GM21528 (cell line): ENCODE results near the gene BEX2.
"Not testable (repeated sequence)": the region's sequence is repeated elsewhere in the genome, so short reads cannot be mapped to it uniquely, and the experiment has no call there.

Experiments used
- ATAC-seq: cut with Tn5 transposase; IDR thresholded peaks from one replicate; pipeline ENCODE4 v1.9.1; 2021; ENCODE audit warnings: mild to moderate bottlenecking, moderate library complexity; ENCODE audit not compliant: unreplicated experiment, low FRiP score

Gene BEX2

DNA sequence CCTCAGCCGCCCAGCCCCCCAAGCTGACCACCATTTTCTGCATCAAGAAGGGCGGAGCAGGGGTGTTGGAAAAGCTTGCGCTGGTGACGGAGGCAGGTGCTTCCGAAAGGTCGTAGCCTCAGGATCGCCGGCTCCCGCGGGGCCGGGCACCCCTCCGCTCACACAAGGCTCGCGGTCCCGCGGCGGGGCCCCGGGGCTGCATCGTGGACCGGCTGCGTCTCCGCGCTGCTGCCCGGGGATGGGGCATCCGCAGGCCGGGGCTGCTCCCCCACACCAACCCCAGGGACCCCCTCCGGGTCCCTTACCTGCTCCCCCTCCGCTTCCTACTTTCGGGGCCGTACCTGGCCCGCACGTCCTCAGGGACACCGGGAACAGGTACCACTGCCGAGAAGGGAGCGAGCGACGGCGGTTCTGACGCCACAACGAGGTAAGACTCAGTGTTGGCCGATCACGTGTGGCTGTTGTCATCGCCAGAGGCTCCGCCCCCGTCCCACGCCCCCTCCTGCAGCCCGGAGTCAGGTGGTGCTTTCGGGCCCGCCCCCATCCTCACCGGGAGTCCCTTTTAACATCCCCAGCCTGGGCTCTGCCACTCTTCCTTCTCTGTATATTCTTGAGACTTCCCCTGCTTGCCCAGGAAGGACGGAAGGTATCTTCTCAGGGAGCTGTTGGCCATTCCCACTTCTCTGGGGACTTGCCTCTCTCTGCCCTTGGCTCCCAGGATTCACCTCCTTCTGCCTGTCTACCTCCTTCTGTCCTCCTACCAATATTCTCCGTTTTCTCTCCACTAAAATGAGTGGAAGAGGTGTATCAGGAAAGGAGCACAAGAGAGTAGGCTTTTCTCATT is at the start of gene BEX2:
Gene BEX2 (minus strand): TSS at position 436 of the 844 bp plus-strand sequence. CDS start 1,014 bp downstream, outside the sequence.
- ATAC-seq = peak; percentile 94

DNA sequence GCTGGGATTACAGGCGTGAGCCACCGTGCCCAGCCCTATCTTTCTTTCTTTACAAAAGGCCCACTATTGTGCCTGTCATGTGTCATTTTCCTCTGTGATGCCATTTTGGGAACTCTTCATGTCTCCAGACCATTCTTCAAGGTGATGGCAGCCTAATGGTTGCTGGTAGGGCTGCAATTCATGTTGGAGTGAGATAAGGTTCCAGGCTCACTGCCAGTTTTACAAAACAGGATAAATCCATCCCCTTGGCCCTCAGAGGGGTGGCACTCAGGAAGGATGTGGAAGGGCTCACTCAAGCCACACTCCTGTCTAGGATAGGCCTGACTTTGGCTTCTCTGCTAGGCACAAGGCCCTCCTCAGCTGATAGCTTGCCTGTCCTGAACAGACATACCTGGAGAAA is 49.3 kb upstream of the BEX2 start:
- no peak for ATAC-seq

DNA sequence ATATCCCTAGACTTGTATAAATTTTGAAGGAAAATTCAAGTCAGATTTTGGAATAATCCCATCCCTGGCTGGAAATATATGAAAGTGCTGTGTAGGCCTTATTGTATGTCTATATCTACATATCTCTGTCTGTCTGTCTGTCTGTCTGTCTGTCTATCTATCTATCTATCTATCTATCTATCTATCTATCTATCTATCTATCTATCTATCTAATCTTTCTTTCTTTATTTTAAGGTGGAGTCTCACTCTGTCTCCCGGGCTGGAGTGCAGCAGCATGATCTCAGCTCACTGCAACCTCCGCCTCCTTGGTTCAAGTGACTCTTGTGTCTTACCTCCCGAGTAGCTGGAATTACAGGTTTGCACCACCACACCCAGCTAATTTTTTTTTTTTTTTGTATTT is 48.8 kb upstream of the BEX2 start:
- ATAC-seq = not testable (repeated sequence)

DNA sequence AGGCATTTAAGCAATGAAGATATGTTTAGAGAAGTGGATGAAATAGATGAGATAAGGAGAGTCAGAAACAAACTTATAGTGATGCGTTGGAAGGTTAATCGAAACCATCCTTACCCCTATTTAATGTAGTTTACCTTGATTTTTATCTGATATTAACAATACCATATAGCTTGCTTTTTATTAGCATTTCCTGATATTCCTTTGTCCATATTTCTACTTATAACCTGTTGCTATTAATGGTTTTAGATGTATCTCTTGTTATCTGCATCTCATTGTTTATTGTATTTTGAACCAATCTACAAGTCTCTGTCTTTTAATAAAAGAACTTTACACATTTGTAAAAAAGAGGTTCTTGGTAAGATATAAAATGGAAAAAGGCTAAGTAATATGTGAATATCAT is 47.1 kb upstream of the BEX2 start:
- ATAC-seq = no peak

DNA sequence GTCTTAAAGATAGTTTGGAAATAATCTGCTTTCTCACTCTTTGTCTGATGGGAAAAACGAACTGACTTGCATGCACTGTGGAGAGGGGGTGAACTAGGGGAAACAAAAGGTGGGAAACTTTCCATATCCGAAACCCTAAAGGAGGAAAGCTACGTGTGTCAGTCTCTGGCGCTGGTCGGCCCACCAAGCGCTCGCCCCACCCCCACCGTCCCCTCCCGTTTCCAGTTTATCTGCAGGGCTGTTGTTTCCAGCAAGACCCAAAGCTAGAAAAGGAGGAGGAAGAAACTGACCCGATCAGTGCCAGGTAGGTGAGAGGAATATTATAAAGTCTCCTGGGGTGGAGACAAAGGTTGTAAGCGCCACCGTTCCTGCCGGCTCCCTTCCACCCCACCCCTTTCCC is 46.1 kb upstream of the BEX2 start:
- no peak for ATAC-seq

DNA sequence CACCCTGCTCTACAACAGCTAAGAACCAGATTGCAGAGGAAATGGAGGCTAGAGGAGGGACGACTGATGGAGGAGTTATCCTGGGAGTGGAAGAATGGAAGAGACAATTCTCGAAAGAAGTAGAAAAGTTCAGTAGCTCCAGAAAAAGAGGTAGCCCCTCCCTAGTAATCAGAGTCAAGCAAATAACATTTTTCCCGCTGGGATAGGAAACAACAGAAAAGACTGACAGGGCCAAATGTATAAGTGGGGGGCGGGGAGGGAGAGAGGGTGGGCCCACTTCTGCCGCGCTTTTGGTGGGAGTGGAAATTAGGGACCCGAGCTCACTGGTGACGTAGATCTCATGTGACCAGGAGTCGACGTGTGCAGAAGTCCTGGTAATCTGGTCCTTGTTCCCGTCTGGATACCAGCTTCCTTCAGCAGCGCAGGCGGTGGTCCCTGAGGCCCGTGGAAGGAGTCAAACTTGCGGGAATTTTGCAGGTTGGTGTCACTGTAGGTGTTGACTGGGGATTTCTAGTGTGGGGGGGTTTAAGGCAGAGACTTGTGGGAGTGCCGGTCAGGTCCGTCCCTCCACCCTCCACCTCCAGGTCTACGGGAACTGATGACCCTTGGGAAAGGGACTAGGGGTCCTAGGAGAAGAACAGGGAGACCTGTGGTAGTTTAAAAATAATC is 45.5 kb upstream of the BEX2 start, which contains the start of gene TCEAL9:
Gene TCEAL9 (plus strand): TSS at position 377 of the 669 bp plus-strand sequence. CDS start 1,179 bp downstream, outside the sequence.
- no peak for ATAC-seq

DNA sequence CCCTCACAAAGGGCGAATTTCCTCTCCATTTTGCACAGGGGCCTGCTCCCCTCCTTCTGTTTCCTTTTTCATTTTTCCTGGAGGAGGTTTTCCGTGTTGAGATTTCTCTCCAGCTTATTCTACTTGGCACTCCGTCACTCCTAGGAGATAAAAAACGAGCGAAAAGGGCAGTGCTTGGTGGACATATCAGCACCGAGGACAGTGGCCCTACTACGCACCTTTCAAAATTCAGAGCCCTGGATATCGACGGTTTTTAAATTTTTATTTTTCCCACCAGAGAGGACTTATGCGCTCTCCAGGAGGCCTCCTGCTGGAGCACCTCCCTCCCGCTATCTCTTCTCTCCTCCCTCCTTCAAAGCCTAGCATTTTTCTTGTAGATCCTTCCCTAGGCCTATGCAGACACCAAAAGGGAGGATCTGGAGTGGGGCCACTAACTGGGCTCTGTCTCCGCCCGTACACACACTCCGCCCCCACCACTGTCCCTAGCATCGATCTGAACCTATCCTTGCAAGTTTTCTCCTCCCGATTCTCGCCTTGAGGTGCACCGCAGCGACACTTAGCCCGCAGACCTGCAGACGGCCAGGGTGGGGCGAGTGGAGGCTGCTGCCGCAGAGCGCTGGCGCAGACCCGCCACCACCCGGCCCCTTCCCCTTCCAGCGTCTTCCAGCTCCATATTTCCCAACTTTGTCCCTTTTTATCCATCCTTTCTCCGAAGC is 37.0 kb upstream of the BEX2 start:
- no peak for ATAC-seq

DNA sequence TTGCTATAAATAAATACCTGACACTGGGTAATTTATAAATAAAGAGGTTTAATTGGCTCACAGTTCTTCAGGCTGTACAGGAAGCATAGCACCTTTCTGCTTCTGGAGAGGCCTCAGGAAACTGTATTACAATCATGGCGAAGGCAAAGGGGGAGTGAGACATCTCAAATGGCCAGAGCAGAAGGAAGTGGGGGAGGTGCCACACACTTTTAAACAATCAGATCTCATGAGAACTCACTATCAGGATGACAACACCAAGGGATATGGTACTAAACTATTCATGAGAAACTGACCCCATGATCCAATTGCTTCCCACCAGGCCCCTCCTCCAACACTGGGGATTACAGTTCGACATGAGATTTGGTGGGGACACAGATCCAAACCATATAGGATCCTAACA is 33.8 kb upstream of the BEX2 start:
- no peak for ATAC-seq

DNA sequence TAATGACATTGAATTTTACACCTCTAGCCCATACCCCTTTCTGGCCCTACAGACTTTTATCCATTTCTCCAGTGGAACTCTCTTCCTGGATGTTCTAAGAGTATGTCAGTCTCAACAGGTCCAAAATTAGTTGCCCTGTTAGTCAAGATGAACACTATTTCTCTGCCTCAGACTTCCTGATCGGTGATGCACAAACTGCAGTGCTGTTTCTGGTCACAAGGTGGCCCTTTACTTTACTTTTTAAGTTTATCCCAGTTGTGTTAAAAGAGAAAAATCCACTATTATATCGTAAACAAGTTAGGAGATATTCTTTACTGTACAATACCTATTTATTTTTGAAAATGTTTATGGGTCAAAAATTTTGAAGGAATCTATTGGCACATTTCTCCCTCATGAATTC is 32.3 kb upstream of the BEX2 start:
- ATAC-seq = no peak

DNA sequence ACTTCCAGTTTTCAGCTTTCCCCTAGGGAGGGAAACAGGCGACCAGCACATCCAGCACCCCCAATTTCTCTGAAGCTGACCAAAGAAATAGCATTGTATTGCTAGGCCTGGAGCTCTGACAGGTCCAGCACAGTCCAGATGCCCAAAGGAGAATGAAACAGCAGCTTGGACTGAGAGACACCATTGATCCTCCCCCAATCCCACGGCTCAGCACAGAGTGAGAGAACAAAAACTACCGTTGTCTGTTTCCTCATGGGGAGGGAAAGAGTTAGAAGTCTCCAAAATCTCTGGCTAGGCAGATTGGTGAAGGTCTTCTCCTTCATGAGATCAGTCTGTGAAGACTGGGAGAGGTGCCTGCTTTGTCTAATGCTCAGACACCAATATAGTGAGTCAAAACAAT is 27.9 kb upstream of the BEX2 start:
- ATAC-seq = no peak

DNA sequence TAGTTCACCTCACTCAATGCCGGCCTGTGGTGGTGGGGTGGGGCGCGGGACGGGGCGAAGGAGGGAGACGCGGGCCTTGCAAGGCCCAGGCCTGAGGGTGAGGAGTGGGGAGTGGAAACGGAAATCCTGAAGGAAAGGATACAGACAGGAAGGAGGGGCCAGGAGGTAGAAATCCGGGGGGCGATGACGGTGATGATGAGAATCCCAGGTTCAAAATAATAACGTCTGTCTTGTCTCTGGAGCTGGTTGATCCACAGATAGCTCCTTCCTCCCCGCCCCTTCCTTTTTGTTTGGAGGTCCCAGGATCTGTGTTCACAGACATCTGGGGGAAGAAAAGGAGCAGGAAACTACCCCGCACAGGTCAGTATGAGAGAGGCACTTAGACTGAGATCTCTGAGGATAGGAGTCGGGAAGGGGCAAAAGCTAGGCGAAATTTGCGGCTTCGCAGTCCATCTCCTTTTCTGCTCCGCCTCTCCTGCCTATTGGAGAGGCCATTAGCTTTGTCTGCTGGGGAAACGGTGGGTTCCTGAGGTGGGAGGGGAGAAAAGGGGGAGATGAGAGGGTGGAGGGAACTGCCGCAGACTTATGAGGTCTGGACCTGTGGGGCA is 20.0 kb upstream of the BEX2 start:
- ATAC-seq = no peak

DNA sequence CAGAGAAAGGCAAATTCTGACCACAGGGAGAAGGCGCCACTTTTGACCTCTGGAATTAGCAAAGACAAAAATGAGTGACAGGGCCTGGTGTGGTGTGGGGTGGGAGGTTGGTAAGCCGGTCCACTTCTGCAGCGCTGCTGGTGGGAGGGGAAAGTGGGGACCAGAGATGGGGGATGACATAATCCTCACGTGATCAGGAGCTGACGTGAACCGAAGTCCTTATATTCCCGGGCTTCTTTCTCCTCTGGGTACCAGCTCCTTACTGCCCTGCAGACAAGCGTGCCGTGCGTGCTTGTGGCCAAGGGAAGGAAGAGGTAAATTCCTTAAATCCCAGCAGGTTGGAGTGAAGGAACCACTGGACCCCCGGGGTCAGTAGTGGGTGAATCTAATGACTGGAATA is 19.2 kb upstream of the BEX2 start, which contains the start of gene TCEAL7:
Gene TCEAL7 (plus strand): TSS at position 249 of the 400 bp plus-strand sequence. CDS start 1,165 bp downstream, outside the sequence.
- no peak for ATAC-seq

DNA sequence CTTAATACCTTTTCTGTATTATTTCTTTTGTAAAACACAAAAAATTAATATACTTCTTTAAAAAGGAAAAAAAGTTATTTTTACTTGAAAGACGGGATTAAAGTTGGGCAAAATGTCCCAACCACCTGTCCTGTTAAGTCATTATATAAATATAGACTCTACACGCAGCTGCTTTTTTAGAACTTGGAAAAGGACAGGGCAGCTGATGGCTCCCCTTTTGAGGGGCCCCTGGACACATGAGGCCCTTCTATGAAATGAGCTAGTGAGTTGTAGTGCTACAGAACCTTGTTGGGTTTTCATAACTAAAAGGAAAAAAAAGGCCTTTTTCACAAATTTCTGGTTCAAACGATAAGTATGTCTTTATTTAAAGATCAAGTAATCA is 600 bp upstream of the BEX2 start:
- no peak for ATAC-seq

DNA sequence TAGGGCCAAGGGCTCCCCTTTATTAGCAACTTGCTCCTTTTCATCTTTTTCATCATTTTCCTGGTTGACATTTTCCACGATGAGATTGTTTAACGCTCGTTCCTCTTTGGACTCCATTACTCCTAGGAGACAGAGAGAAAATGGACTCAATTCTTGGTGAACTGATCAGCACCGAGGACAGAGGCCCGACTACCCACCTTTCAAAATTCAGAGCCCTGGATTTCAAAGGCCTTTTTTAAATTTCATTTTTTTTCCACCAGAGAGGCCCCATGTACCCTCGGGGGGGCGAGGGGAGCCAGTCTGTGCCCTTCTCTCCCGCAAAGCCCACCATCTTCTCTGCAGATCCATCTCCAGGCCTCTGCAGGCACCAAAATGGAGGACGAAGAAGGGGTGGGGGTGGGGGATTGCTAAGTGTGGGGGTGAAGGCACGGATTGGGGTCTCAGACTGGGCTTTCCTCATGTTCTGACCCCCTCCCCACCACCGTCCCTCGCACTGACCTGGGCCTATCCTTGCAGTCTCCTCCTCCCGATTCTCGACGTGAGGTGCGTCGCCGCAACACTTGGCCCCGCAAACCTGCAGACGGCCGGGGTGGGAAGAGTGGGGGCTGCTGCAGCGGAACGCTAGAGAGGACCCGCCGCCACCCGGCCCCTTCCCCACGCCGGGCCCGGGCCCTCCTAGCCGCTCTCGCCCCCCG is 783 bp downstream of the BEX2 start:
- ATAC-seq = no peak

DNA sequence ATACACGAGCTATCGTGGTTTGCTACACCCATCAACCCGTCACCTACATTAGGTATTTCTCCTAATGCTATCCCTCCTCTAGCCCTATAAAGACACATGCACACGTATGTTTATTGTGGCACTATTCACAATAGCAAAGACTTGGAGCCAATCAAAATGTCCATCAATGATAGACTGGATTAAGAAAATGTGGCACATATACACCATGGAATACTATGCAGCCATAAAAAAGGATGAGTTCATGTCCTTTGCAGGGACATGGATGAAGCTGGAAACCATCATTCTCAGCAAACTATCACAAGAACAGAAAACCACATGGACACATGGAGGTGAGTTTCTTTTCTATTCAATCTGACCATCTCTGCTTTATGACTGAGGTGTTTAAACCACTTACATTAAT is 5.1 kb downstream of the BEX2 start:
- ATAC-seq = not testable (repeated sequence)

DNA sequence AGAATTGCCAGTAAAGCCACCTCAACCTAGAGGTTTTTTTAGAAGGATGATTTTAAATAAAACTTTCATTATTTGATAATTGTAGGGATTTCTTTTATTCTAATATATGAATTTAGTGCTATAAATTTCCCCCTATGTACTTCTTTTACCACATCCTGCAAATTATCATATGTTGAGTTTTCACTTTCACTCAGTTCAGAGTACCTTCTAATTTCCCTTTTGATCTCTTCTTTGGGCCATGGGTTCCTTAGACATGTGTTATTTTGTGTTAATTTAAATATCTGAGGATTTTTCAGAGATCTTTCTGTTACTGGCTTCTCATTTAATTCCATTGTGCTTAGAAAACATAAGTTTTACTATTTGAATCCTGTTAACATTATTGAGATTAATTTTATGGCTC is 6.1 kb downstream of the BEX2 start:
- no peak for ATAC-seq

DNA sequence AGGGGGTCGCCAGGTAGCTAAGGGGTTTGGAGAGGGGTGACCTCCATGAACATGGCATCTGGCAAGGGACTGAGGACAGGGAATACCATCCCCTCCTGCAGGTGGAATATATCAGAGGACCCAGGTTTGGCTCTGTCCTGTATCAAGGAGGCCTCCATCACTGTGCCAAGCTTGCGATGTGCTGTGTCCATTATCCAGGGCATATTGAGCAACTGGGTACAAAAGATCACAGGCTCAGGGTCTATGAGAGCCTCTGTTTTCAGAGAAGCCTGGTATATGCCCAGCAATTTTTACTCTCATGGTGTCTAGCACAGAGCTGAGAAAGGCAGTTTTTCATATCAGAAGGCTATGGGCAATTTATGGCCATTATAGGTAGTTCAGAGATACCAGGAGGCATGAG is 17.7 kb downstream of the BEX2 start:
- ATAC-seq = no peak

DNA sequence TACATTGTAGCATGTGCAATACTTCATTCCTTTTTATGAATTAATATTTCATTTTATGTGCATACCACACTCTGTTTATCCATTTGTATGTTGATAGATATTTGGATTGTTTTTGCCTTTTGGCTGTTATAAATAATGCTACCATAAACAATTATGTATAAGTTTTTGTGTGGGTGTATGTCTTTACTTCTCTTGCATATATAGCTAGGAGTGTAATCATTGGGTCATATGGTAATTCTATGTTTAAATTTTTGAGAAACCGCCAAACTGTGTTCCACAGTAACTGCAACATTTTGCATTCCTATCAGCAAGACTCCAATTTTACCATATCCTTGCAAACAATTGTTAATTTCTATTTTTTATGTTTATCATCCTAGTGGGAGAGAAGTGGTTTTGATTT is 31.2 kb downstream of the BEX2 start:
- no peak for ATAC-seq

DNA sequence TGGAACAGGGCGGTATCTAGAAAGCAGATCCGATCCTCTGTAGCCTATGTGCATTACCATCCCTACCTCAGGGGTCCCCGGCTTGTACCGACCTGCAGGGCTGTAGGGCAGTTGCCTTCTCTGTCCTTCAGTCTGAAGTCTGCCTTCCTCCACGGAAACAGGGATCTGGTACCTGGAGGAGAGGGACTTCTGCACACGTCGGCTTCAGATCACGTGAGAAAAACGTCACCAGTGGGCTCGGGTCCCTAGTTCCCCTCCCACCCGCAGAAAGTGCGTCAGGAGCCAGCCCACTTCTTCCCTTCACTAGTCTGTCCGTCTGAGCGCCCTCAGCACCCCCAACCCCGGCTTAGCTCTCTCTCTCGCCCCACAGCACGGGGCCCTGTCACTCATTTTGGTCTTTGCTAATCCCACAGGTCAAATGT is 34.2 kb downstream of the BEX2 start, which contains the start of gene TCEAL5:
Gene TCEAL5 (minus strand): TSS at position 170 of the 422 bp plus-strand sequence. CDS start 2,187 bp downstream, outside the sequence.
- no peak for ATAC-seq
